GM12878 (cell line): Measurements from ENCODE around the gene SIK3. TPM values are rescaled to one million over a fixed set of nuclear protein-coding genes. Genes with fewer than 3 reads are reported as not detected.

ENCODE experiments used
- ATAC-seq: fragments of 200-7000 bp; cut with Tn5 transposase; 3 replicates; pipeline ENCODE4 v1.9.1; 2020; ENCODE audit warnings: mild to moderate bottlenecking, moderate library complexity
- BruUV-seq: library from RNA; stranded (reverse); fragments of 400-500 nt; replicated peaks from 2 replicates; lab custom pipeline; 2021; lab: Mats Ljungman, UMichigan
- CTCF ChIA-PET: fragments of 300-600 bp; sonication (Branson Sonifier 250); formaldehyde crosslinking; extraction: SDS; loops from one replicate; lab custom pipeline; 2021; ENCODE audit warnings: inconsistent platforms; lab: Yijun Ruan, JAX
- POLR2A ChIA-PET: fragments of 350-600 bp; formaldehyde crosslinking; extraction: SDS; loops from one replicate; lab custom pipeline; 2021; ENCODE audit warnings: inconsistent platforms; lab: Charles Lee
- RAD21 ChIA-PET: fragments of 300-600 bp; sonication (Branson Sonifier 250); formaldehyde crosslinking; loops from one replicate; lab custom pipeline; 2023; ENCODE audit warnings: antibody characterized with exemption; ENCODE audit not compliant: unreplicated experiment; lab: Charles Lee
- SMC1A ChIA-PET: fragments of 300-600 bp; sonication (Branson Sonifier 250); formaldehyde crosslinking; loops from one replicate; lab custom pipeline; 2023; ENCODE audit not compliant: unreplicated experiment, uncharacterized antibody; lab: Charles Lee
- DNase-seq: peaks from one replicate; pipeline ENCODE4 v3.0.0-alpha.2; 2011; ENCODE audit warnings: low read depth, low spot score
- FAIRE-seq: peaks from 3 replicates; lab custom pipeline; 2011; peaks lifted over from hg19 to GRCh38; lab: Jason Lieb, UNC
- H2AFZ ChIP-seq: 2 replicates; pipeline ENCODE4 v1.6.0; 2011; ENCODE audit warnings: low read depth, low read length, control low read depth; ENCODE audit not compliant: control insufficient read depth
- H3K27ac ChIP-seq: 2 replicates; pipeline ENCODE4 v1.5.1; 2011; ENCODE audit warnings: control low read depth; ENCODE audit not compliant: control insufficient read depth, insufficient read depth
- H3K27me3 ChIP-seq, 2 experiments: replicated peaks in 1 of 2; 2 replicates each; pipeline versions ENCODE4 v1.6.0 to v1.6.1; 2011; ENCODE audit warnings: low read length in 1 of 2; ENCODE audit not compliant: control insufficient read depth in 2 of 2, insufficient read depth in 2 of 2
- H3K36me3 ChIP-seq, 2 experiments: 2 replicates each; pipeline ENCODE4 v1.5.1; 2011; ENCODE audit warnings: low read length in 1 of 2; ENCODE audit not compliant: control insufficient read depth in 2 of 2, insufficient read depth in 2 of 2
- H3K4me1 ChIP-seq: 2 replicates; pipeline ENCODE4 v1.6.1; 2011; ENCODE audit warnings: mild to moderate bottlenecking, low read length, moderate library complexity, mixed read lengths; ENCODE audit not compliant: control insufficient read depth, insufficient read depth
- H3K4me2 ChIP-seq: 2 replicates; pipeline ENCODE4 v1.6.0; 2011; ENCODE audit warnings: control low read depth; ENCODE audit not compliant: control insufficient read depth, insufficient read depth
- H3K4me3 ChIP-seq: fragments of 200-600 bp; sonication (generic); 2 replicates; pipeline ENCODE4 v1.5.1; 2016
- H3K79me2 ChIP-seq: 2 replicates; pipeline ENCODE4 v1.6.0; 2011; ENCODE audit warnings: low read length; ENCODE audit not compliant: control insufficient read depth, insufficient read depth
- H3K9ac ChIP-seq: 2 replicates; pipeline ENCODE4 v1.8.0; 2011; ENCODE audit warnings: low read length, control low read depth, mixed read lengths; ENCODE audit not compliant: control insufficient read depth, insufficient read depth
- H3K9me3 ChIP-seq: replicated peaks from 3 replicates; pipeline ENCODE4 v1.5.1; 2011; ENCODE audit warnings: mild to moderate bottlenecking, low read length; ENCODE audit not compliant: control insufficient read depth, insufficient read depth
- H4K20me1 ChIP-seq: 2 replicates; pipeline ENCODE4 v1.6.0; 2011; ENCODE audit not compliant: control insufficient read depth, insufficient read depth
- CBX5 ChIP-seq: sonication (generic); IDR thresholded peaks from 2 replicates; pipeline ENCODE4 v1.6.1; 2016; ENCODE audit warnings: low read depth, moderate library complexity, mild to moderate bottlenecking, inconsistent platforms
- CHD2 ChIP-seq: IDR thresholded peaks from 2 replicates; pipeline ENCODE4 v1.6.1; 2011; ENCODE audit warnings: low read depth, low read length, improper control_type of control experiment, borderline replicate concordance
- MEF2B ChIP-seq: fragments of 450-650 bp; IDR thresholded peaks from 2 replicates; pipeline ENCODE4 v1.6.1; 2018; ENCODE audit warnings: mild to moderate bottlenecking, moderate library complexity; ENCODE audit not compliant: partially characterized antibody, poor library complexity, severe bottlenecking
- WGBS: methylation state at CpG from one replicate; pipeline ENCODE4 v1.1.6; 2016; ENCODE audit warnings: low lambda C conversion rate; ENCODE audit not compliant: insufficient replicate concordance, insufficient coverage; ENCODE audit errors: missing lambda C conversion rate; 5-methylcytosine and 5-hydroxymethylcytosine counted together
- in situ Hi-C: fragments of 300-500 bp; cut with MboI; formaldehyde crosslinking; loops from 9 replicates; pipeline ENCODE4 v1.14.3; 2018; ENCODE audit warnings: mixed read lengths
- intact Hi-C: fragments of 100-400 bp; cut with micrococcal nuclease; formaldehyde crosslinking; loops from one replicate; pipeline ENCODE4 v1.14.2; 2022; ENCODE audit not compliant: unreplicated experiment
- polyA plus RNA-seq, 11 experiments: library from polyadenylated mRNA; depleted of rRNA in 4 of 11; unstranded in 6 of 11; stranded (reverse) in 5 of 11; fragments of >200 nt; fragmentation: Nextera tagmentation in 4 of 11; fragmentation: Illumina TruSeq in 1 of 11; extraction: Ambion mirVana in 4 of 11; extraction: Trizol in 1 of 11; gene quantifications; 1 replicate in 1 of 11; 2 replicates in 10 of 11; pipeline versions ENCODE4 v1.2.1 to v1.2.3, GENCODE V29; 2011 to 2016; ENCODE audit warnings: inconsistent platforms in 2 of 11, missing spikeins in 2 of 11, low read depth in 1 of 11
- total RNA-seq, 4 experiments: library from RNA; depleted of rRNA in 3 of 4; stranded (reverse); fragments of >200 nt in 3 of 4; fragmentation: Illumina TruSeq in 1 of 4; extraction: Trizol in 1 of 4; gene quantifications; 2 replicates each; pipeline versions ENCODE4 v1.2.1 to v1.2.3, GENCODE V29; 2013 to 2021
- TF ChIP-seq, protein P1 (sequence below): fragments of 450-650 bp; formaldehyde crosslinking; IDR thresholded peaks from 2 replicates; pipeline ENCODE4 v1.4.0; 2020; ENCODE audit warnings: mild to moderate bottlenecking, moderate library complexity

SIK3 gene
- total and polyA plus RNA-seq, 10 of the 15 experiments (the other 5 are each of a cell fraction or from before 2014, with no cell fraction given) = 2.5 to 31.9 (median 11.1) TPM

DNA sequence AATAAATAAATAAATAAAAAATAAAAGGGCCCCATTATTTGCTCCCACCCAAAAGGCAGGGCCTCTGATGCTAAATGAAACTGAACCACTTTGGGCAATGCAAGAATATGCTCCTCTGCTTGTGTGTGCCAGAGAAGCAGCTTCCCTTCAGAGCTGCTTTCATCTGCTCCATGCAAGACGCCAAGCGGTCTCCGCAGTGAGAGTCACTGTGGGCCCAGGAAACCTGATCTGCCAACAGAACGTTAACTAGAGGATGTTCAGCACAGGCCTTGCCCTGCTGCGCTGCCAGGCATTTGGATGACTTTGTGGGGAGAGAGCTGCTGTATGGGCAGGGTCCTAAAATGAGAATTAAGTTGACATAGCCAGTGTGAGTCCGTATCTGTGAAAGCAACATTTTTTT lies 217.1 kb downstream of the SIK3 start:
- H3K9ac ChIP-seq = no peak overlapping the region
- peaks cover 0 to 5% of the 10 kb centered on the region in 2 experiments; a peak in 2 of 4 replicates for H3K36me3 ChIP-seq
- H3K27me3 ChIP-seq = no peaks in the 10 kb centered on the region
- CTCF ChIA-PET = interaction anchor here (1.2 to 5.9 kb wide), 12 partner anchors 7 to 345 kb away, joined by 3 to 105 read pairs (median 8); no protein-coding TSS in a partner anchor
- H3K4me3 ChIP-seq = no peak overlapping the region
- no peak overlapping the region for H3K27ac ChIP-seq
- SMC1A ChIA-PET = interaction anchor here (1.1 to 11.3 kb wide), 10 partner anchors 11 to 347 kb away, joined by 3 to 166 read pairs (median 3); partner anchors contain the start of gene SIK3
- no peak overlapping the region for H2AFZ ChIP-seq
- no peaks in the 10 kb centered on the region for H3K4me1 ChIP-seq
- intact Hi-C loops = loop anchor here (2.0 kb wide), 1 partner anchor 346 kb away; no protein-coding TSS in a partner anchor
- no TSS peak for BruUV-seq
- no peaks in the 10 kb centered on the region for H4K20me1 ChIP-seq
- no peak overlapping the region for H3K4me2 ChIP-seq
- H3K9me3 ChIP-seq = no peaks in the 10 kb centered on the region
- POLR2A ChIA-PET = no interaction called here
- 97% methylated on average over 6 of the region's 6 CpGs for WGBS
- DNase-seq = no peak
- ATAC-seq = no peak
- TF ChIP-seq MEF2B = no peak
- TF ChIP-seq CHD2 = no peak
- TF ChIP-seq, protein P1, sequence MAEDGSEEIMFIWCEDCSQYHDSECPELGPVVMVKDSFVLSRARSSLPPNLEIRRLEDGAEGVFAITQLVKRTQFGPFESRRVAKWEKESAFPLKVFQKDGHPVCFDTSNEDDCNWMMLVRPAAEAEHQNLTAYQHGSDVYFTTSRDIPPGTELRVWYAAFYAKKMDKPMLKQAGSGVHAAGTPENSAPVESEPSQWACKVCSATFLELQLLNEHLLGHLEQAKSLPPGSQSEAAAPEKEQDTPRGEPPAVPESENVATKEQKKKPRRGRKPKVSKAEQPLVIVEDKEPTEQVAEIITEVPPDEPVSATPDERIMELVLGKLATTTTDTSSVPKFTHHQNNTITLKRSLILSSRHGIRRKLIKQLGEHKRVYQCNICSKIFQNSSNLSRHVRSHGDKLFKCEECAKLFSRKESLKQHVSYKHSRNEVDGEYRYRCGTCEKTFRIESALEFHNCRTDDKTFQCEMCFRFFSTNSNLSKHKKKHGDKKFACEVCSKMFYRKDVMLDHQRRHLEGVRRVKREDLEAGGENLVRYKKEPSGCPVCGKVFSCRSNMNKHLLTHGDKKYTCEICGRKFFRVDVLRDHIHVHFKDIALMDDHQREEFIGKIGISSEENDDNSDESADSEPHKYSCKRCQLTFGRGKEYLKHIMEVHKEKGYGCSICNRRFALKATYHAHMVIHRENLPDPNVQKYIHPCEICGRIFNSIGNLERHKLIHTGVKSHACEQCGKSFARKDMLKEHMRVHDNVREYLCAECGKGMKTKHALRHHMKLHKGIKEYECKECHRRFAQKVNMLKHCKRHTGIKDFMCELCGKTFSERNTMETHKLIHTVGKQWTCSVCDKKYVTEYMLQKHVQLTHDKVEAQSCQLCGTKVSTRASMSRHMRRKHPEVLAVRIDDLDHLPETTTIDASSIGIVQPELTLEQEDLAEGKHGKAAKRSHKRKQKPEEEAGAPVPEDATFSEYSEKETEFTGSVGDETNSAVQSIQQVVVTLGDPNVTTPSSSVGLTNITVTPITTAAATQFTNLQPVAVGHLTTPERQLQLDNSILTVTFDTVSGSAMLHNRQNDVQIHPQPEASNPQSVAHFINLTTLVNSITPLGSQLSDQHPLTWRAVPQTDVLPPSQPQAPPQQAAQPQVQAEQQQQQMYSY (CRISPR knock-in tag) = no peak
- TF ChIP-seq CBX5 = no peak
- TF ChIP-seq, all 136 proteins: peak for 0
- FAIRE-seq = no peak
- in situ Hi-C loops = no loop called here
- H3K79me2 ChIP-seq = no peaks in the 10 kb centered on the region
- RAD21 ChIA-PET = interaction anchor here (0.9 to 3.3 kb wide), 4 partner anchors 11 to 225 kb away, joined by 3 to 32 read pairs (median 16); partner anchors contain the start of gene SIK3
